ENCODE results near the gene TGM5.

GRCh38 chr15:43186003-43186353, 80.8 kb downstream of the TGM5 start:
- TF ChIP-seq POLR2A (IDR thresholded peaks at IDR 0.05) (no peak), CTCF (IDR thresholded peaks at IDR 0.05) (no peak), EP300 (IDR thresholded peaks at IDR 0.05) (no peak), POLR2AphosphoS5 (IDR thresholded peaks at IDR 0.05) (no peak)

Data from suprapubic skin (tissue), 4 donors.